ENCODE data around the gene LRRC8E. TPM values are rescaled to one million over a fixed set of nuclear protein-coding genes. Genes with fewer than 3 reads are reported as not detected.

Gene LRRC8E
- total RNA-seq, 2 donors from 2014 or later, result 1.5 to 2.1 TPM

- no peak for DNase-seq (ENCODE audit: low spot score)
- no peak overlapping the region for H3K27ac ChIP-seq
- H3K36me3 ChIP-seq, result peaks cover 15% of the 10 kb centered on the region
- no peaks in the 10 kb centered on the region for H3K27me3 ChIP-seq
- peak; percentile 88 to 92 for TF ChIP-seq CTCF (IDR thresholded peaks at IDR 0.05)
- H3K4me3 ChIP-seq, result peak overlapping the region; percentile 26 to 54
- peaks cover 0 to 65% of the 10 kb centered on the region in 2 donors for H3K4me1 ChIP-seq
- no peaks in the 10 kb centered on the region for H3K9me3 ChIP-seq
These were observed 37.0 kb downstream of the LRRC8E start for GRCh38 chr19:7925171-7925851.

- Histone ChIP-seq H3K4me3 (peak within 1 kb of the TSS; percentile 26 to 54), H3K4me1 (peaks cover 0 to 61% of the 10 kb centered on the region in 2 donors), H3K9me3 (no peaks in the 10 kb centered on the region), H3K27ac (peak within 1 kb of the TSS in 1 of 2 donors; percentile 44), H3K36me3 (peaks cover 24% of the 10 kb centered on the region), H3K27me3 (no peaks in the 10 kb centered on the region)
- TF ChIP-seq CTCF (IDR thresholded peaks at IDR 0.05), result no peak
- DNase-seq (ENCODE audit: low spot score), result no peak
These were observed 37.9 kb downstream of the LRRC8E start, which contains the start of gene CTXN1 for GRCh38 chr19:7926021-7926726. TSS of gene CTXN1 (minus strand) at chr19:7926135. CDS start at chr19:7925538, 597 bp downstream.

GRCh38 chr19:7926727-7927604 is 38.7 kb downstream of the LRRC8E start:
- Histone ChIP-seq H3K27me3 (no peaks in the 10 kb centered on the region), H3K4me1 (peaks cover 0 to 53% of the 10 kb centered on the region in 2 donors), H3K9me3 (no peaks in the 10 kb centered on the region), H3K36me3 (peaks cover 29% of the 10 kb centered on the region), H3K4me3 (peak overlapping the region in 1 of 2 donors; percentile 54), H3K27ac (peak overlapping the region; percentile 77 to 78)
- TF ChIP-seq CTCF (IDR thresholded peaks at IDR 0.05), result no peak
- no peak for DNase-seq (ENCODE audit: low spot score)

DNA sequence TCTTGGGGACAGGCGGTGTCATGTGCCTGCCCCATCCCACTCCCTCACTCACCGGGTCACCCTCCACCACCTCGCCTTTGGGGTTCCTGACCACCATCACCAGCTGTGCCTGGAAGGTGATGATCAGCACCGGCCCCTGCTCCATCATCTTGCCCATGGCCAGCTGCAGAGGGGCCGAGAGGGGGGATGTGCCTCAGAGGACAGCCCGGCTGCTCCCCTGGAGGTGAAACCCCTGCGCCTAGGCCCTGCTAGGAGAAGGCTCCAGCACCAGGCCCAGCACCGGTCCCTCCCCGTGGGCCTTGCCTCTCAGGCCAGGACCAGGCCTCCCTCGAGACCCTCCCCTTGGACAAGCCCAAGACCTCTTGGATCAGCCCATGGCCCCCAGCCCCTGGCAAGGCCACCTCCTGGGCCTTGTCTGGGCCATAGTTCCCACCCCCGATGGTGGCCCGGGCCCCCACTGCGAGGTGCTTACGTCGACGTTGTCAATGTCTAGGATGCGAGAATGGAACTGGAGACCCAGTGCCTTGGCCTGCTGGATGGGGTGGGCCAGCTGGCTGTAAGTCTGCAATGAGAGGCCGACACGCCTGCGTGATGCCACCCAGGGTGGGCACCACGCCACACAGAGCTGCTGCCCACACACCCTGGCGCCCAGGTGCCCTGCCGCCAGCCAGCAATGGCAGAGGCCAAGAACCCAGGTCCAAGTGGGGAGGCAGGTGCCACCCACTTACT is 39.5 kb downstream of the LRRC8E start:
- Histone ChIP-seq H3K9me3 (no peaks in the 10 kb centered on the region), H3K27ac (peak overlapping the region; percentile 77 to 78), H3K27me3 (no peaks in the 10 kb centered on the region), H3K4me1 (peaks cover 0 to 51% of the 10 kb centered on the region in 2 donors), H3K4me3 (no peak overlapping the region), H3K36me3 (peaks cover 29% of the 10 kb centered on the region)
- no peak for DNase-seq (ENCODE audit: low spot score)
- TF ChIP-seq CTCF (IDR thresholded peaks at IDR 0.05), result no peak

DNA sequence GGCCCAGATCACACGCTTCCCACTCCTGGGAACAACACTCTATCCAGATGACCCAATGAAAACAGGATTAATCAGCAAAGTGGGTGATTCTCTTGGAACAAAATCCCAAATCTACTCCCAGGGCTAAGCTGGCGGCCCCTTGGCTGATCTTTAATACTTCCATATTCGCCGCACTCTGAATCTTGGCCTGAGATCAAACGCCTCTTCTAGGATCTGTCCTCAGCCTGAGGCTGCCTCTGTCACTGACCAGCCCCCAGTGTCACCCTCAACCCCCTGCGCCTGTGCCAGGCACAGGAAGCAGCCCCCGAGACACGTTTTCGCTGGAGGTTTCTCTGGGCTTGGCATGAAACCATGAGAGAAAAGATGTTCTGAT is 40.0 kb downstream of the LRRC8E start:
- peaks cover 30% of the 10 kb centered on the region for H3K36me3 ChIP-seq
- no peak for TF ChIP-seq CTCF (IDR thresholded peaks at IDR 0.05)
- no peaks in the 10 kb centered on the region for H3K9me3 ChIP-seq
- no peaks in the 10 kb centered on the region for H3K27me3 ChIP-seq
- no peak for DNase-seq (ENCODE audit: low spot score)
- peak overlapping the region in 1 of 2 donors; percentile 4 for H3K4me3 ChIP-seq
- H3K27ac ChIP-seq, result peak overlapping the region; percentile 77 to 78
- H3K4me1 ChIP-seq, result peaks cover 0 to 51% of the 10 kb centered on the region in 2 donors

Data from right atrium auricular region (tissue), 2 donors.